AG04449 (cell line): ENCODE measurements around the gene LACTB.

Source experiments
- CTCF ChIA-PET: fragments of 350-600 bp; formaldehyde crosslinking; extraction: SDS; loops from one replicate; lab custom pipeline; 2021; ENCODE audit warnings: antibody characterized with exemption; lab: Yijun Ruan, JAX
- POLR2A ChIA-PET: fragments of 400-600, 350-600 bp; formaldehyde crosslinking; extraction: SDS; loops from one replicate; lab custom pipeline; 2020; ENCODE audit warnings: antibody characterized with exemption, inconsistent platforms; lab: Yijun Ruan, JAX
- DNase-seq: peaks from one replicate; pipeline ENCODE4 v3.0.0-alpha.2; 2010; ENCODE audit warnings: low read depth, low spot score
- H3K4me3 ChIP-seq: 2 replicates; pipeline ENCODE4 v1.5.1; 2011; ENCODE audit warnings: low read depth, mild to moderate bottlenecking, control low read depth, low read length
- CTCF ChIP-seq: IDR thresholded peaks from one replicate; pipeline ENCODE4 v1.5.1; 2011; ENCODE audit warnings: mild to moderate bottlenecking, moderate library complexity, low read length, control low read depth, inconsistent platforms; ENCODE audit not compliant: insufficient read depth; ENCODE audit errors: missing control alignments

Gene LACTB

DNA sequence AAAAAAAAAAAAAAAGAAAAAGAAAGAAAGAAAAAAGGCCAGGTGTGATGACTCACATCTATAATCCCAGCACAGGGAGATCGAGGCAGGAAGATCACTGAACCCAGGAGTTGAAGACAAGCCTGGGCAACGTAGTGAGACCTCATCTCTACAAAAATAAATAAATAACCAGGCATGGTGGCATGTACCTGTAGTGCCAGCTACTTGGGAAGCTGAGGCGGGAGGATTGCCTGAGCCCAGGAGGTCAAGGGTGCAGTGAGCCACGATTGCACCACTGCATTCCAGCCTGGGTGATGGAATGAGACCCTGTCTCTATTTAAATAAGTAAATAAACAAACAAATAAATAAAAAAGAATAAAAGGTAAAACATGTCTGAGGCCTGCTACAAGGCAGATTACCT is 39.3 kb upstream of the LACTB start:
- no peak for DNase-seq
- ChIA-PET CTCF (interaction anchor here (0.9 to 1.4 kb wide), 2 partner anchors 12 to 340 kb away, joined by 3 to 5 read pairs; no protein-coding TSS in a partner anchor), POLR2A (interaction anchor here (0.7 kb wide), 2 partner anchors 9 to 26 kb away, joined by 3 read pairs; no protein-coding TSS in a partner anchor)
- no peak overlapping the region for H3K4me3 ChIP-seq
- no peak for TF ChIP-seq CTCF

- CTCF ChIA-PET: interaction anchor here (1.4 kb wide), 1 partner anchor 11 kb away, joined by 5 read pairs; no protein-coding TSS in a partner anchor
- TF ChIP-seq CTCF: no peak
These were observed 38.6 kb upstream of the LACTB start for GRCh38 chr15:63083044-63083443.

DNA sequence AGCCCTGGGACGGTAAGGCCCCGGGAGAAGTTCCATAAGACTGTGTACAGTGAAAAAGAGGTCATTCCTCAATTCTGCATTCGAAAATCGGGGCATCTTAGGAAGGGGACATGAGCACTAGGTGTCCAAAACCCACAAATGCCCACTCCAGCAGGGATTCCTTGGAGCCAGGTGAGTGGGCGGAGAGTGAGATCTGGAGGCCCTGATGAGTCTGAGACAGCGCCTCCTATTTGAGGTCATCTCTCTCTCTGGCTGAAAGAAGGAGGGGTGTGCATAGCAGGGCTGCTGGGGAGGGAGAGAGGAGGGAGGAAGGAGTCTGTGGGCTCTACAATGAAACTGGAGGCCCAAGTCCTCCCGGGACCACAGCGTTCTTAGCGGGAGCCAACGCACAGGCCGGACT is 38.1 kb upstream of the LACTB start:
- ChIA-PET CTCF (interaction anchor here (1.4 kb wide), 1 partner anchor 11 kb away, joined by 5 read pairs; no protein-coding TSS in a partner anchor), POLR2A (no interaction called here)
- H3K4me3 ChIP-seq: no peak overlapping the region
- no peak for TF ChIP-seq CTCF
- DNase-seq: no peak

More at GRCh38 chr15:63083044-63083443, 38.6 kb upstream of the LACTB start:
- DNase-seq: no peak
- POLR2A ChIA-PET: no interaction called here
- H3K4me3 ChIP-seq: no peak overlapping the region

GRCh38 chr15:63084806-63085205 is 36.9 kb upstream of the LACTB start:
- H3K4me3 ChIP-seq: no peak overlapping the region
- DNase-seq: no peak
- ChIA-PET POLR2A (no interaction called here), CTCF (interaction anchor here (2.1 kb wide), 1 partner anchor 10 kb away, joined by 6 read pairs; no protein-coding TSS in a partner anchor)
- TF ChIP-seq CTCF: no peak

GRCh38 chr15:63085289-63085688 is 36.4 kb upstream of the LACTB start:
- no peak overlapping the region for H3K4me3 ChIP-seq
- CTCF ChIA-PET: interaction anchor here (2.1 kb wide), 1 partner anchor 9 kb away, joined by 6 read pairs; no protein-coding TSS in a partner anchor
- no peak for TF ChIP-seq CTCF
- POLR2A ChIA-PET: no interaction called here
- DNase-seq: no peak

GRCh38 chr15:63086271-63086670 is 35.4 kb upstream of the LACTB start:
- H3K4me3 ChIP-seq: no peak overlapping the region
- TF ChIP-seq CTCF: no peak
- ChIA-PET CTCF (interaction anchor here (1.5 to 2.1 kb wide), 2 partner anchors 8 to 344 kb away, joined by 3 to 6 read pairs; no protein-coding TSS in a partner anchor), POLR2A (no interaction called here)
- DNase-seq: no peak
